Hematopoietic multipotent progenitor cell treated with erythropoietin and hydrocortisone succinate and interleukin-3 and kit ligand, for 4 days (in vitro differentiated cells): ENCODE data around the gene HNRNPR.

Experiments
- DNase-seq: peaks from one replicate; pipeline ENCODE4 v3.0.0-alpha.2; 2015

HNRNPR gene

GRCh38 chr1:23368562-23369334, 24.7 kb upstream of the HNRNPR start:
- peak; percentile 97 for DNase-seq

GRCh38 chr1:23367791-23368561, 23.9 kb upstream of the HNRNPR start:
- peak; percentile 100 for DNase-seq

- DNase-seq = peak; percentile 43
Observed at GRCh38 chr1:23367451-23367790, 23.3 kb upstream of the HNRNPR start.

- DNase-seq = no peak
Observed at GRCh38 chr1:23366598-23366997, 22.5 kb upstream of the HNRNPR start.

GRCh38 chr1:23366146-23366545, 22.1 kb upstream of the HNRNPR start:
- DNase-seq = no peak

GRCh38 chr1:23362218-23362713, 18.2 kb upstream of the HNRNPR start:
- DNase-seq = peak; percentile 29

- no peak for DNase-seq
Observed at GRCh38 chr1:23358310-23358875, 14.3 kb upstream of the HNRNPR start.

- DNase-seq = no peak
Observed at GRCh38 chr1:23357138-23357908, 13.2 kb upstream of the HNRNPR start.

GRCh38 chr1:23356471-23357137, 12.5 kb upstream of the HNRNPR start:
- DNase-seq = no peak

GRCh38 chr1:23354245-23354644, 10.2 kb upstream of the HNRNPR start:
- peak; percentile 56 for DNase-seq

- DNase-seq = no peak
Observed at GRCh38 chr1:23352096-23352695, 8.1 kb upstream of the HNRNPR start.

- no peak for DNase-seq
Observed at GRCh38 chr1:23345920-23346319, 1.8 kb upstream of the HNRNPR start.

- no peak for DNase-seq
Observed at GRCh38 chr1:23344987-23345472, 946 bp upstream of the HNRNPR start.

GRCh38 chr1:23343221-23344110, 618 bp downstream of the HNRNPR start:
- peak; percentile 69 for DNase-seq

- DNase-seq = peak; percentile 55
Observed at GRCh38 chr1:23341931-23342692, 2.0 kb downstream of the HNRNPR start.

GRCh38 chr1:23339632-23340031, 4.5 kb downstream of the HNRNPR start:
- peak; percentile 23 for DNase-seq

GRCh38 chr1:23337869-23338268, 6.2 kb downstream of the HNRNPR start:
- DNase-seq = no peak

- DNase-seq = no peak
Observed at GRCh38 chr1:23331713-23332112, 12.4 kb downstream of the HNRNPR start.

- DNase-seq = no peak
Observed at GRCh38 chr1:23330846-23331245, 13.2 kb downstream of the HNRNPR start.

GRCh38 chr1:23325393-23325792, 18.7 kb downstream of the HNRNPR start:
- DNase-seq = no peak
